ENCODE data around the gene MICB. TPM values are rescaled to one million over a fixed set of nuclear protein-coding genes. Genes with fewer than 3 reads are reported as not detected.

The MICB gene
- total RNA-seq, 1 experiment from 2014 or later: 37.0 TPM

- Mint-ChIP-seq H3K27me3 (ENCODE audit: low read depth) (peaks cover 6% of the 10 kb centered on the region; the same call in 1 of the 2 replicates), H3K9me3 (no peaks in the 10 kb centered on the region), H3K27ac (no peak overlapping the region), H3K4me1 (peaks cover 3% of the 10 kb centered on the region; the same call in 1 of the 2 replicates), H3K36me3 (no peaks in the 10 kb centered on the region), H3K4me3 (no peak overlapping the region)
- TF ChIP-seq ZNF396 (CRISPR knock-in tag; IDR thresholded peaks at IDR 0.05; ENCODE audit: borderline replicate concordance) (no peak), CREM (CRISPR knock-in tag; IDR thresholded peaks at IDR 0.05) (no peak)
- ChIA-PET POLR2A (interaction anchor here (1.0 kb wide), 1 partner anchor 69 kb away, joined by 3 read pairs; the partner anchor contains the start of gene ATP6V1G2), CTCF (interaction anchor here (1.0 to 3.4 kb wide), 2 partner anchors 15 to 35 kb away, joined by 3 to 21 read pairs; no protein-coding TSS in a partner anchor)
- DNase-seq (ENCODE audit: low spot score) (no peak), ATAC-seq (no peak)
Measured at GRCh38 chr6:31477521-31477920, 20.4 kb upstream of the MICB start.

DNA sequence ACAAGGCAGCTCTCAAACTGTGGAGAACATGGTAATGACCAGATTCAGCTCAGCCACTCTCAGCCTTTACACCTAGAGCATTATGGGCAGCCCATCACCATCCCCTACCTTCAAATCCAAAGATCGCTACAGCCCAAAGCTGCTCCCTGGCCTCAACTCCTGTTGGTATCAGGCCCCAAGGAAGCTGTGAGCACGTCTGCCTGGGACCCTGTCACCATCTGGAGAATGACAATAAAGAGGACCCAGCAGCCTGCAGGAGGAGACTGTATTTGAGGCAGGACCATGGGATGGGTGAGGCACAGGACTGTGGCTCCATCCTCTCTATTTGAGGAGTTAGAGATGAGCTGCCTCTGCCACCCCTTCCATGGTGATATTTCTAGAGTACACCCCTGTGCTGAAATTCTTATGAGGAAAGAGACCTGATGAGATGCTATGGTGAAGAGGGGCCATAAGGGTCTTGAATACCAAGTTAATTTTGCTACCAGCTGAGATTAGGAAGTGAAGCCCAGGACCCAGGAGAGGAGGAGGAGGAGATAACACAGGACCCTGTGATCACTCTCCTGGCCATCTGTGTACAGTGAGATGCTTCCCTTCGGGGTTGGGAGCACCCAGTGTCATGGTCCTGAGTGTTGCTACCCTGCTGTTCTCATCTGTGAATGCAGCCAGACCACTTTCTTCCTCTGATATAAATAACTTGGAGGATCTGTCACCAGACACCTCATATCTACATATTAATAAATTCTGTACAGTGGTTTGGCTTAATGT is 19.6 kb upstream of the MICB start:
- TF ChIP-seq TP53 (CRISPR knock-in tag; IDR thresholded peaks at IDR 0.05) (no peak), GRHL2 (CRISPR knock-in tag; IDR thresholded peaks at IDR 0.05; ENCODE audit: insufficient replicate concordance, severe bottlenecking) (no peak), SMAD4 (CRISPR knock-in tag; IDR thresholded peaks at IDR 0.05) (no peak), NFE2L1 (CRISPR knock-in tag; IDR thresholded peaks at IDR 0.05) (no peak), ZNF671 (CRISPR knock-in tag; IDR thresholded peaks at IDR 0.05) (no peak), FOXP1 (CRISPR knock-in tag; IDR thresholded peaks at IDR 0.05; ENCODE audit: borderline replicate concordance) (no peak), ZNF232 (CRISPR knock-in tag; IDR thresholded peaks at IDR 0.05) (no peak), CDX4 (CRISPR knock-in tag; IDR thresholded peaks at IDR 0.05; ENCODE audit: borderline replicate concordance) (no peak), GTF2I (CRISPR knock-in tag; conservative IDR thresholded peaks at IDR 0.05) (no peak), ATF6 (CRISPR knock-in tag; IDR thresholded peaks at IDR 0.05) (no peak), ZBTB21 (CRISPR knock-in tag; IDR thresholded peaks at IDR 0.05; ENCODE audit: borderline replicate concordance) (no peak)
- TF ChIP-seq, protein P1, sequence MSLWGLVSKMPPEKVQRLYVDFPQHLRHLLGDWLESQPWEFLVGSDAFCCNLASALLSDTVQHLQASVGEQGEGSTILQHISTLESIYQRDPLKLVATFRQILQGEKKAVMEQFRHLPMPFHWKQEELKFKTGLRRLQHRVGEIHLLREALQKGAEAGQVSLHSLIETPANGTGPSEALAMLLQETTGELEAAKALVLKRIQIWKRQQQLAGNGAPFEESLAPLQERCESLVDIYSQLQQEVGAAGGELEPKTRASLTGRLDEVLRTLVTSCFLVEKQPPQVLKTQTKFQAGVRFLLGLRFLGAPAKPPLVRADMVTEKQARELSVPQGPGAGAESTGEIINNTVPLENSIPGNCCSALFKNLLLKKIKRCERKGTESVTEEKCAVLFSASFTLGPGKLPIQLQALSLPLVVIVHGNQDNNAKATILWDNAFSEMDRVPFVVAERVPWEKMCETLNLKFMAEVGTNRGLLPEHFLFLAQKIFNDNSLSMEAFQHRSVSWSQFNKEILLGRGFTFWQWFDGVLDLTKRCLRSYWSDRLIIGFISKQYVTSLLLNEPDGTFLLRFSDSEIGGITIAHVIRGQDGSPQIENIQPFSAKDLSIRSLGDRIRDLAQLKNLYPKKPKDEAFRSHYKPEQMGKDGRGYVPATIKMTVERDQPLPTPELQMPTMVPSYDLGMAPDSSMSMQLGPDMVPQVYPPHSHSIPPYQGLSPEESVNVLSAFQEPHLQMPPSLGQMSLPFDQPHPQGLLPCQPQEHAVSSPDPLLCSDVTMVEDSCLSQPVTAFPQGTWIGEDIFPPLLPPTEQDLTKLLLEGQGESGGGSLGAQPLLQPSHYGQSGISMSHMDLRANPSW (CRISPR knock-in tag; conservative IDR thresholded peaks at IDR 0.05; ENCODE audit: low read depth): no peak
- TF ChIP-seq, protein P2, sequence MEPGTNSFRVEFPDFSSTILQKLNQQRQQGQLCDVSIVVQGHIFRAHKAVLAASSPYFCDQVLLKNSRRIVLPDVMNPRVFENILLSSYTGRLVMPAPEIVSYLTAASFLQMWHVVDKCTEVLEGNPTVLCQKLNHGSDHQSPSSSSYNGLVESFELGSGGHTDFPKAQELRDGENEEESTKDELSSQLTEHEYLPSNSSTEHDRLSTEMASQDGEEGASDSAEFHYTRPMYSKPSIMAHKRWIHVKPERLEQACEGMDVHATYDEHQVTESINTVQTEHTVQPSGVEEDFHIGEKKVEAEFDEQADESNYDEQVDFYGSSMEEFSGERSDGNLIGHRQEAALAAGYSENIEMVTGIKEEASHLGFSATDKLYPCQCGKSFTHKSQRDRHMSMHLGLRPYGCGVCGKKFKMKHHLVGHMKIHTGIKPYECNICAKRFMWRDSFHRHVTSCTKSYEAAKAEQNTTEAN (CRISPR knock-in tag; IDR thresholded peaks at IDR 0.05): no peak
- no peak overlapping the region for H3K27ac Mint-ChIP-seq
- no peak for ATAC-seq
- ChIA-PET CTCF (interaction anchor here (1.0 kb wide), 1 partner anchor 14 kb away, joined by 3 read pairs; no protein-coding TSS in a partner anchor), POLR2A (interaction anchor here (1.0 kb wide), 1 partner anchor 68 kb away, joined by 3 read pairs; the partner anchor contains the start of gene ATP6V1G2)
- H3K4me3 Mint-ChIP-seq: no peak overlapping the region
- no peaks in the 10 kb centered on the region for H3K9me3 Mint-ChIP-seq
- peaks cover 6% of the 10 kb centered on the region; the same call in 1 of the 2 replicates for H3K27me3 Mint-ChIP-seq (ENCODE audit: low read depth)
- peaks cover 3% of the 10 kb centered on the region; the same call in 1 of the 2 replicates for H3K4me1 Mint-ChIP-seq
- no peaks in the 10 kb centered on the region for H3K36me3 Mint-ChIP-seq
- DNase-seq (ENCODE audit: low spot score): no peak
